Astrocyte (in vitro differentiated cells and primary cell): Measurements from ENCODE around the gene MYCBPAP.

Experiments
- CTCF ChIP-seq: IDR thresholded peaks from 2 replicates; pipeline ENCODE4 v1.5.1; 2011; ENCODE audit warnings: low read depth, mild to moderate bottlenecking, inconsistent platforms, low read length, moderate library complexity; ENCODE audit not compliant: insufficient read depth
- EZH2 ChIP-seq: IDR thresholded peaks from 2 replicates; pipeline ENCODE4 v1.6.1; 2012; ENCODE audit warnings: mild to moderate bottlenecking, low read length, inconsistent platforms; ENCODE audit not compliant: insufficient read depth

DNA sequence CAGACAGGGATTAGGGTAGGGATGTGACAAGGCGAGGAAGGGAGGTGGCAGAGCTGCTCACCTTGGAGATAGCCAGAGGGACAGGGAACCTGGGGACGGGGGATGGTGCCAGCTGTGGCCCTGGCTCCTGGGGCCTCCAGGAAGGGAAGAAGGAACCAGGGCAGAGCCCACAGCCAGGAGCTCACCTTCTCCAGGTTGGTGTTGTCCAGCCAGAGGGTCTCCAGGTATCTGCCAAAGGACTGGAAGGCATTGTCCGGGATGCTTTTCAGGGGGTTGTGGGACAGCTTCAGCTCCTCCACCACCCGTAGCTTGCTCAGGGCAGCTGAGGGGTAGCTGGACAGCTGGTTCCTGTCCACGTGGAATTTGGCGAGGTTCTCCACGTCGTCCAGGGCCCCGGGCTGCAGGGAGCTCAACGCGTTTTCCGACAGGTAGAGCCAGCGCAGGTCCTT, 40.4 kb upstream of the MYCBPAP start:
- TF ChIP-seq EZH2, result no peak
- TF ChIP-seq CTCF, result no peak
